Epithelial cell of proximal tubule (primary cell): ENCODE measurements around the gene SLC35F2. TPM values are rescaled to one million over a fixed set of nuclear protein-coding genes. Genes with fewer than 3 reads are reported as not detected.
A peak's percentile ranks its signal among the peaks of the same experiment; 100 is the strongest.
"Not testable (repeated sequence)": the region's sequence is repeated elsewhere in the genome, so short reads cannot be mapped to it uniquely, and the experiment has no call there.

Experiments used
- DNase-seq: peaks from one replicate; pipeline ENCODE4 v3.0.0-alpha.2; 2011; ENCODE audit warnings: low read depth
- H3K4me3 ChIP-seq: 2 replicates; pipeline ENCODE4 v1.5.1; 2011; ENCODE audit warnings: low read depth, mild to moderate bottlenecking, low read length
- total RNA-seq: library from RNA; depleted of rRNA; stranded (reverse); fragments of >200 nt; gene quantifications from 2 replicates; pipeline ENCODE4 v1.2.3, GENCODE V29; 2015
- TF ChIP-seq, protein P1 (sequence below): conservative IDR thresholded peaks from 2 replicates; pipeline ENCODE4 v1.5.1; 2012; ENCODE audit warnings: low read depth, mild to moderate bottlenecking, low read length

SLC35F2 gene
- total RNA-seq, 1 donor from 2014 or later, result 41.2 TPM

DNA sequence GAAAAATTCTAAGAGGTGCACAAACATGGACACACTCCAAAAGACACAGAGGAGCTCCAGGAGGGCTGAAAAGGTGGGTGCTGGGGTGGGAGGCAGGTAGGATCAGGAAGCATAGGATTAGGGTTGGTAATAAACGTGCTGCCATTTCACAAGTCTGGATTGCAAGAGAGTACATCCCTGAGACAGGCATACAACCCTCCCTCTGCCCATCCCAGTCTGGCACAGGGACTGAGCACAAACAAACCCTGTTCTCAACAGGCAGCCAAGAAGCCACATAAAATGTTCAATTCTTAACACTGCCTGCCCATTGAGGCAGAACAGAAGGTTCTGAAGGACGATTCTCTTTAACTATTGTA is 18.5 kb downstream of the SLC35F2 start:
- TF ChIP-seq, protein P1, sequence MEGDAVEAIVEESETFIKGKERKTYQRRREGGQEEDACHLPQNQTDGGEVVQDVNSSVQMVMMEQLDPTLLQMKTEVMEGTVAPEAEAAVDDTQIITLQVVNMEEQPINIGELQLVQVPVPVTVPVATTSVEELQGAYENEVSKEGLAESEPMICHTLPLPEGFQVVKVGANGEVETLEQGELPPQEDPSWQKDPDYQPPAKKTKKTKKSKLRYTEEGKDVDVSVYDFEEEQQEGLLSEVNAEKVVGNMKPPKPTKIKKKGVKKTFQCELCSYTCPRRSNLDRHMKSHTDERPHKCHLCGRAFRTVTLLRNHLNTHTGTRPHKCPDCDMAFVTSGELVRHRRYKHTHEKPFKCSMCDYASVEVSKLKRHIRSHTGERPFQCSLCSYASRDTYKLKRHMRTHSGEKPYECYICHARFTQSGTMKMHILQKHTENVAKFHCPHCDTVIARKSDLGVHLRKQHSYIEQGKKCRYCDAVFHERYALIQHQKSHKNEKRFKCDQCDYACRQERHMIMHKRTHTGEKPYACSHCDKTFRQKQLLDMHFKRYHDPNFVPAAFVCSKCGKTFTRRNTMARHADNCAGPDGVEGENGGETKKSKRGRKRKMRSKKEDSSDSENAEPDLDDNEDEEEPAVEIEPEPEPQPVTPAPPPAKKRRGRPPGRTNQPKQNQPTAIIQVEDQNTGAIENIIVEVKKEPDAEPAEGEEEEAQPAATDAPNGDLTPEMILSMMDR, result no peak
- peak overlapping the region; percentile 38 for H3K4me3 ChIP-seq
- DNase-seq, result peak; percentile 46

DNA sequence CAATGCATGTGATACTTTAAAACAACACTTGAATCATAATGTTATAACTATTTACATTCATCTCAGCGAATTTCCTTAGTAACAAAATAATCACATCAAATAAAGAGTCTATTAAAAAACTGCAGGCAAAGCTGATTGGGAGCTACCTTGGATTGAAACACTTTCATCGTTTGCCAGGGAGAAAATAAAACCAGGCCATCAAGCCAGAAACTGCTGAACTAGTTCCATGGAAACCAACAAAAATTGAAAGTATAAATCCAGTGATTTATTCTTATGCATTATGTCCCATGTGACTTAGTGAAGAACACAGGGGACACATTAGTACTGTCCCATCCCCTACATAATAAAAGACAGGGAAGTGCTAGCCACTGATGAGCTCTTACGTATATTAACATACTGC is 21.7 kb downstream of the SLC35F2 start:
- TF ChIP-seq, protein P1, result no peak
- no peak overlapping the region for H3K4me3 ChIP-seq
- no peak for DNase-seq

DNA sequence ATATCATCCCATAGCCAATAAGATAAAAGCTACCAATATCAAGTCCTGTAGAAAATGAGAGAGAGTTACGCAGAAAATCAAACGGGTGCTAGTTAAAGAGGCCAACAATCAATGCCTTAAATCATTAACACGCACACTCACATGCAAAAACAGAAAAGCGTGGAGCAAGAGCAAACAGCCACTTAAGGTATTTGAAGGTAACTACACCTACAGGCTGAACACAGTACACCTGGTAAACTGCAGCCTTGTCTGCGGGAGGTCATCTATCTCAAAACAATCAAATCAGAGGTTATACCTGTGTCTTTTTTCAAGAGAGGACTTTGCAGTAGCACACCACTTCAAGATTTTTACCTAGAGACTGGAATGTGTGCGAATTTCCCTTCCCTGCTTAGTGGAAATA is 23.6 kb downstream of the SLC35F2 start:
- no peak overlapping the region for H3K4me3 ChIP-seq
- DNase-seq, result no peak
- TF ChIP-seq, protein P1, result peak; percentile 3

DNA sequence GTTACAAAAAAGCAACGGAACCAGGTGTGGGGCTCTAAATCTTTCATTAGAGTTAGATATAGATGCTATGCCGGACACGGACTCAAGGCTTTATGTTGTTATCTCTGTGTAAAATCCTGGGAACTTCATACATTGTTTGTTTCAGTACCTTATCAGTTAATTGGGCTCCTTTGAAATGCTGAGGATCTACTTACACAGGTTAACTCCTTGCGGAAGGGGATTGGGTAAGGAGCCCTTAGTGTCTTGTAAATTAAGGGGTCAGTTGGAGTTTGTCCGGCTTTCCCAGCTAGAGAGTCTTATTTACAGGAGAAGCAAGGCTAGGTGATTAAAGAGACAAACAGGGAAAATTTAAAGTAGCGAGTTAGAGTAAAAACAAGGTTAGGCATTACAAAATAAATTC is 24.7 kb downstream of the SLC35F2 start:
- H3K4me3 ChIP-seq, DNase-seq: not testable (repeated sequence)

DNA sequence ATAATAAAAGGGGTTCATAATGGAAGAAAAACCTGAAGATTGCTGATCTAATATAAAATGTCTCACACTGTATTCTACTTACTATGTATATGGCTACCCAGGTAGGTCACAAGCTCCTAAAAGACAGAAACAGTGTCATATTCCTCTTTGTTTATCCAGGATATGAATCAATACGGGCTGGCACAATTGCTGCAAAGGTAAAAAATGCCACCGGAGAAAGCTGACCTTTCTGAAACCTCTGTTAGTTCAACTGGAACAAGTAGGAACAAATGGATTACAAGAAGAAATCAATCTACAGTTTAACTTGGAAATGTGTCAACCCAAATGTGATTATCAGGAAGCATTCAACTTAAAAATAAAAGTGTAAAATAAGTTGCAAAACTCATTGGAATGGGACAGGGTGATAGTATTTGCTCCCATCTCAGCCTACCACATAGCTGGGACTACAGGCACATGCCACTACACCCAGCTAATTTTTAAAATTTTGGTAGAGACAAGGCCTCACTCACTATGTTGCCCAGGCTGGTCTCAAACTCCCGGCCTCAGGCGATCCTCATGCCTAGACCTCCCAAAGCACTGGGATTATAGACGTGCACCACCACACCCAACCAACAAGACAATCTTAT is 27.6 kb downstream of the SLC35F2 start:
- DNase-seq, result no peak
- H3K4me3 ChIP-seq, result no peak overlapping the region
- TF ChIP-seq, protein P1, result no peak

DNA sequence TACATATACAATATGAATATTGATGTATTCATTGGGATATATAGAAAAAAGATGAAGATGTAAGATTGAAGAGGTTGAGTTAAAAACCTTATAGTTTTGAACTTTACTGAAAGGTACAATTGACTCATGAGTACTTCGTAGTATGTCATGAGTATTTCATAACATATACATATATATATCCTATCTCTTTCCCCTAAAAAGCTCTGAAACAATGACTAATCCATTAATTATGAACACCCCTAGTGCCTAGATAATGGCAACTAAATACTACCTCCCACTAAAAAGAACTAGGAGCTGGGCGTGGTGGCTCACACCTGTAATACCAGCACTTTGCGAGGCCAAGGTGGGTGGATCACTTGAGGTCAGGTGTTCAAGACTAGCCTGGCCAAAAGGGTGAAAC is 31.5 kb downstream of the SLC35F2 start:
- H3K4me3 ChIP-seq, result no peak overlapping the region
- TF ChIP-seq, protein P1, result no peak
- DNase-seq, result no peak

DNA sequence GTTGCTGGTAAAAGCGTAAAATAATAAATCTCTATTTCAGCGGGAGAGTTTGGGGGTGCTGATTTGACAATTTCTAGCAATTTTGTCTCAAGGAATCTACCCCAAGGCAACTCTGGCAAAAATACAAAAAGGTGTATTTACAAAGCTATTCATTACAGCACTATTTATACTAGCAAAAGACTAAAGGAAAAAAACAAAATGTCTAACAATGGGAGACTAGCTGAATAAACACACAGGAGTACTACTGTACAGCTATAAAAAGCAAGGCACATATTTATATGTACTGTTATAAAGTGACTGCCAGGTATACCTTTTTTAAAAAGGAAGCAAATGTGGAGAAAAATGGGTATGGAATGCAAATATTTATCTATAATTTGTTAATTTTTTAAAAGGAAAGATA is 32.7 kb downstream of the SLC35F2 start:
- TF ChIP-seq, protein P1, result no peak
- DNase-seq, result no peak
- H3K4me3 ChIP-seq, result no peak overlapping the region
